ENCODE results near the gene PNMA8A. TPM values are rescaled to one million over a fixed set of nuclear protein-coding genes. Genes with fewer than 3 reads are reported as not detected.

The PNMA8A gene
- total RNA-seq, 1 experiment from 2014 or later = not detected

GRCh38 chr19:46493236-46494145, 22.1 kb upstream of the PNMA8A start:
- no peak for ATAC-seq
- no peaks in the 10 kb centered on the region for H3K27me3 ChIP-seq (ENCODE audit: insufficient read depth, low read length)
- ChIA-PET CTCF (no interaction called here), RAD21 (ENCODE audit: low non-redundant PET in 1 of 2, low total read pairs in 2 of 2, uncharacterized antibody in 2 of 2, unreplicated experiment in 2 of 2) (no interaction called here), POLR2A (no interaction called here)
- no peaks in the 10 kb centered on the region for H3K79me2 ChIP-seq (ENCODE audit: insufficient read depth, low read length)
- no peaks in the 10 kb centered on the region for H3K9me2 ChIP-seq (ENCODE audit: insufficient read depth)
- no peak for DNase-seq (ENCODE audit: low read depth, low spot score)
- no peak overlapping the region for H3K4me3 ChIP-seq (replicated peaks in 1 of 2; ENCODE audit: low read depth in 1 of 2, low read length in 2 of 2)
- no peaks in the 10 kb centered on the region for H3K4me1 ChIP-seq (ENCODE audit: control insufficient read depth in 1 of 2, insufficient read depth in 2 of 2, low read length in 2 of 2)
- H4K20me1 ChIP-seq (ENCODE audit: insufficient read depth) = no peaks in the 10 kb centered on the region
- H3K4me2 ChIP-seq (ENCODE audit: low read length) = no peak overlapping the region
- H3K9ac ChIP-seq (ENCODE audit: low read length) = no peak overlapping the region
- intact Hi-C loops (cut with micrococcal nuclease) = no loop called here
- no peak overlapping the region for H3K27ac ChIP-seq (ENCODE audit: low read depth, low read length)
- no peaks in the 10 kb centered on the region for H3K36me3 ChIP-seq (ENCODE audit: control insufficient read depth in 1 of 2, insufficient read depth in 2 of 2, low read length in 2 of 2)
- TF ChIP-seq JUND (IDR thresholded peaks at IDR 0.05) (no peak), REST (IDR thresholded peaks at IDR 0.05; ENCODE audit: low read depth) (no peak), SRF (IDR thresholded peaks at IDR 0.05; ENCODE audit: low read depth) (no peak), SIN3A (IDR thresholded peaks at IDR 0.05; ENCODE audit: low read depth) (no peak), EGR1 (IDR thresholded peaks at IDR 0.05; ENCODE audit: low read depth) (no peak), RAD21 (IDR thresholded peaks at IDR 0.05; ENCODE audit: low read depth) (no peak), MAX (IDR thresholded peaks at IDR 0.05) (no peak), CTCF (IDR thresholded peaks at IDR 0.05 in 2 of 3, conservative IDR thresholded peaks at IDR 0.05 in 1 of 3; ENCODE audit: borderline replicate concordance in 1 of 3, insufficient read depth in 1 of 3, low read depth in 2 of 3, low read length in 2 of 3) (no peak), POLR2A (IDR thresholded peaks at IDR 0.05; ENCODE audit: borderline replicate concordance, extremely low read depth, insufficient read depth, insufficient read length) (no peak), CEBPB (IDR thresholded peaks at IDR 0.05; ENCODE audit: low read depth) (no peak), EZH2phosphoT487 (IDR thresholded peaks at IDR 0.05; ENCODE audit: borderline replicate concordance) (no peak), ZFX (IDR thresholded peaks at IDR 0.05) (no peak), TCF7L2 (IDR thresholded peaks at IDR 0.05; ENCODE audit: borderline replicate concordance, extremely low read depth, insufficient read depth, insufficient read length) (no peak), ELF1 (IDR thresholded peaks at IDR 0.05; ENCODE audit: borderline replicate concordance, low read depth) (no peak), YY1 (IDR thresholded peaks at IDR 0.05; ENCODE audit: extremely low read depth, insufficient replicate concordance, low read depth, low read length) (no peak), CBX3 (IDR thresholded peaks at IDR 0.05; ENCODE audit: low read depth) (no peak), FOSL1 (IDR thresholded peaks at IDR 0.05; ENCODE audit: low read depth) (no peak)
- no peak overlapping the region for H2AFZ ChIP-seq (ENCODE audit: low read depth, low read length, poor library complexity, severe bottlenecking)
- H3K9me3 ChIP-seq (ENCODE audit: control insufficient read depth in 1 of 2, insufficient read depth in 1 of 2, low read depth in 1 of 2, low read length in 2 of 2) = no peaks in the 10 kb centered on the region
- no TSS peak for BruUV-seq (replicated peaks)
